GM12872 (cell line): ENCODE data around the gene PLCXD1.

Experiments
- CTCF ChIP-seq: IDR thresholded peaks from 3 replicates; pipeline ENCODE4 v1.5.1; 2011; ENCODE audit warnings: low read depth, mild to moderate bottlenecking, low read length, moderate library complexity; ENCODE audit not compliant: insufficient read depth

Gene PLCXD1

GRCh38 chrX:281166-281999, at the start of gene PLCXD1:
PLCXD1 (plus strand) TSS chrX:281381; CDS start chrX:284188, 2,807 bp downstream.
- no peak for TF ChIP-seq CTCF

- no peak for TF ChIP-seq CTCF
Observed at GRCh38 chrX:250965-251364, 30.2 kb upstream of the PLCXD1 start.

- no peak for TF ChIP-seq CTCF
Observed at GRCh38 chrX:252244-252956, 28.8 kb upstream of the PLCXD1 start.

GRCh38 chrX:252957-253291, 28.3 kb upstream of the PLCXD1 start:
- no peak for TF ChIP-seq CTCF

- no peak for TF ChIP-seq CTCF
Observed at GRCh38 chrX:253451-254297, 27.5 kb upstream of the PLCXD1 start.

- TF ChIP-seq CTCF: no peak
Observed at GRCh38 chrX:254630-255215, 26.5 kb upstream of the PLCXD1 start.
